HL-60/S4 (cell line): ENCODE results near the gene ERBB3.

Experiments used
- in situ Hi-C: fragments of 300-500 bp; cut with MboI; formaldehyde crosslinking; loops from 2 replicates; pipeline ENCODE4 v1.14.3; 2022; ENCODE audit warnings: low sequenced_read_pairs

Gene ERBB3

DNA sequence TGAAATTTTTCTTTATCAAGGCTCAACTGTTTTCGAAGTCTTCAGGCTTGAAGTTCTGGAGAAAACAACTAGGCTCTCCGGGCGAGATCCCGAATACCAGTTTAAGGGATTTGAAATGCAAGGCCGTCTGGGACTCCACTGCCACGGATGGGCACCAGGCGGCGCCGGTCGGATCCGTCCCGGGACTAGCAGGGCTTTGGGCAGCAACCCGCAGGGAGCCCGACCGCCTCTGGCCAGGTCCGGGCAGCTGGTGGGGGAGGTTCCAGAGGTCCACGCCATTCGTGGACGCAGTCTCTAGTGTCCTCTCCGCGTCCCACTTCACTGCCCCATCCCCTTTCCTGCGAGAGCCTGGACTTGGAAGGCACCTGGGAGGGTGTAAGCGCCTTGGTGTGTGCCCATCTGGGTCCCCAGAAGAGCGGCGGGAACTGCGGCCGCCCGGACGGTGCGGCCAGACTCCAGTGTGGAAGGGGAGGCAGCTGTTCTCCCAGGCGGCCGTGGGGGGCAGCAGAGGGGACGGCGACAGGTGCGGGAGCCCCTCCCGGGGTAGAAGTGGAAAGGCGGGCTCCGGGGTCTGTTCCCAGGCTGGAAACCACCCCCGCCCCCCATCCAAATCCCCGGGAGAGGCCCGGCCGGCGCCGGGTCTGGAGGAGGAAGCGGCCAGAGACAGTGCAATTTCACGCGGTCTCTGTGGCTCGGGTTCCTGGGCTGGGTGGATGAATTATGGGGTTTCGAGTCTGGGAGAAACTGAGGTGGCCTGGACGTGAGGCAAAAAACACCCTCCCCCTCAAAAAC is 838 bp upstream of the ERBB3 start:
- in situ Hi-C loops: no loop called here

GRCh38 chr12:56080556-56081138 is 682 bp downstream of the ERBB3 start:
- in situ Hi-C loops: no loop called here

DNA sequence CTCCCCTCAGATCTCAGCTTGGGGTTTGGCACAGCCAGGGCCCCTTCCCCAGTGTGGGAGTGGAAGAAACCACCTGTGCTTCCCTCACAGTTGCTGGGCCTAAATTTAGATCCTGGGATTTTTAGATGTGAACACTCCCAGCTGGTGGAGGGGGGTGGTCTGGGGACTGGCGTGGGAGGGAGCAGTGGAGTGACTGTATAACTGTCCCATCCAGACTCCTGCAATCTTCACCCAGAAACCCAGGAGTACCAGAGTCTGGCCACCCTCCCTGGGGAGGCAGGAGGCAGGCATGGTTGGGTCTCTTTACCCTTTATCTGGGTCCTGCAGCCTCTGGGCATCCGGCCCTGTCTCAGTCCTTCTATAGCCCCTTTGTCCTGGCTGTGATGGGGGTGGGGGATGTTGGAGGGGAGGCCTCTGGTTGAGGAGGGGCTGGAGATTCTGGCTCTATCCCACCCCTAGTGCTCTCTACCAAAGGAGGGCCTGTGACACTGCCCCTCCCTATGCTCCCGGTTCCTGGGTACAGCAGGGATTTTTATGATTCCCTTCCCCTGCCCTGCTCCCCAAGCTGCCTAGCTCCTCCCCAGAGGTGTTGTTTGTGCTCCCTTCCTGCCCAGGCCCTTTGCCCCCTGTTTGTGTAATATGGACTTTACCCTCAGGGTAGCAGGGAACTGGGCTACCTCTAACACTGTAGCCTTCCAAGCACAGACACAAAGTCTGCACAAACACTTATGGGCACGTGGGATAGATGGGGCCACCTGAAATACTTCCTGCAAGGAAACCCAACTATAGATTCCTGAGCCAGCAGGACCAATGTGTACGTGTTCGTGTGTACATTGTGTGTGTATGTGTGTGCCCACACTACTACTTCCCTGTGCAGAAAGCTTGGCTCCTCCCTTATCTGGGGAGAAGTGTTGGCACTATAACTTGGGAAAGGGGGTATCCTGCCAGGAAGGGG is 1.7 kb downstream of the ERBB3 start:
- in situ Hi-C loops: no loop called here

GRCh38 chr12:56082382-56082781 is 2.4 kb downstream of the ERBB3 start:
- in situ Hi-C loops: no loop called here

DNA sequence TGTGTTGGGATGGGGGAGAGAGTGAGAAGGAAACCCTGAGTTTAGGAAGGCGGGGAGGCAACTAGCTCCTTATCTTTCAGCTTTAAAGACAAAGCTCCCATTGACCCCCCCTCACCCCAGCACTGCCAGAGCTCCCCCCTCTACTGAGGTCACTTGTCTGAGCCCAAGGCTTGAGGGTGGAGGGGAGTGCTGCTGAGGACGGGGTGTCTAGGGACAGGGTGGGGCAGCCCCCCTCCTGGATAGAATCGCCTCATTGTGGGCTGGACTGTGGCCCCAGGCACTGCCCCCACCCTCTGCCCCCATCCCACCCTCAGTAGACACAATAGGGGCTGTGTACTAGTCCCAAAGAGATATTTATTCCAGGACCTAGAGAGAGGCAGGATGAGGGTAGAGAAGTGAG is 3.0 kb downstream of the ERBB3 start:
- in situ Hi-C loops: no loop called here

GRCh38 chr12:56084958-56085543 is 5.1 kb downstream of the ERBB3 start:
- in situ Hi-C loops: no loop called here

GRCh38 chr12:56086096-56086495 is 6.1 kb downstream of the ERBB3 start:
- in situ Hi-C loops: no loop called here

- in situ Hi-C loops: no loop called here
Observed at GRCh38 chr12:56086608-56087007, 6.6 kb downstream of the ERBB3 start.

DNA sequence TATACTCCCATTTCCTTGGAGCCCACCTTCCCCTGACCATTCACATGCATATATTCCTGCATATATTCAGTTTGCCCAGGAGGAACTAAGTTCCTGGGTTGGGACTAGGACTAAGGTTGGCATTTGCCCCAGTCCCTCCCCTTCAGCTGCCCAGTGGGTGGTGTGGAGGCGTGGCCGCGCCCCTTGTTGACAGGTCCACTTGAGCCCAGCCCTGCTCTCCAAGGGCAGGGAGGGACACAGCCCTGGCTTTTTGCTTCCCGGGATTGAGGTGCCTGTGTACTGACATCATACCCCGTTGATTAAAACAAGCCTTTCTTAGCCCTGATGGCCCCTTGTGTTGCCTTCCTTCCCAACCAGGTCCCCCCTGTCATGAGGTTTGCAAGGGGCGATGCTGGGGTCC is 7.3 kb downstream of the ERBB3 start:
- in situ Hi-C loops: no loop called here

- in situ Hi-C loops: no loop called here
Observed at GRCh38 chr12:56097738-56098137, 17.8 kb downstream of the ERBB3 start.

- in situ Hi-C loops: no loop called here
Observed at GRCh38 chr12:56098592-56098991, 18.6 kb downstream of the ERBB3 start.

- in situ Hi-C loops: no loop called here
Observed at GRCh38 chr12:56099787-56100186, 19.8 kb downstream of the ERBB3 start.

- in situ Hi-C loops: no loop called here
Observed at GRCh38 chr12:56101045-56101444, 21.1 kb downstream of the ERBB3 start.

GRCh38 chr12:56102683-56103065 is 22.7 kb downstream of the ERBB3 start:
- in situ Hi-C loops: no loop called here

DNA sequence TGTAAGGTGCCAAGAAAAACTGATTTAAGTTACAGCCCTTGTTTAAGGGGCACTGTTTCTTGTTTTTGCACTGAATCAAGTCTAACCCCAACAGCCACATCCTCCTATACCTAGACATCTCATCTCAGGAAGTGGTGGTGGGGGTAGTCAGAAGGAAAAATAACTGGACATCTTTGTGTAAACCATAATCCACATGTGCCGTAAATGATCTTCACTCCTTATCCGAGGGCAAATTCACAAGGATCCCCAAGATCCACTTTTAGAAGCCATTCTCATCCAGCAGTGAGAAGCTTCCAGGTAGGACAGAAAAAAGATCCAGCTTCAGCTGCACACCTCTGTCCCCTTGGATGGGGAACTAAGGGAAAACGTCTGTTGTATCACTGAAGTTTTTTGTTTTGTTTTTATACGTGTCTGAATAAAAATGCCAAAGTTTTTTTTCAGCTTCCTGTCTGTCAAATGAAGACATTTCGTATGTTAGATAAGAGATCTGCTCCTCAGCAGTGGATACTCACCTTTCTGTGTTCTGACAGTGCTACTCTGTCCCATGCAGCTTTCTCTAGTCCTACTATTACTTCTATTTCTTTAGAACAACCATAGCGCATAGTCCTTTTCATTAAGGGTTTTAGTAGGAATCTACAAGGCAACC is 23.2 kb downstream of the ERBB3 start:
- in situ Hi-C loops: no loop called here

DNA sequence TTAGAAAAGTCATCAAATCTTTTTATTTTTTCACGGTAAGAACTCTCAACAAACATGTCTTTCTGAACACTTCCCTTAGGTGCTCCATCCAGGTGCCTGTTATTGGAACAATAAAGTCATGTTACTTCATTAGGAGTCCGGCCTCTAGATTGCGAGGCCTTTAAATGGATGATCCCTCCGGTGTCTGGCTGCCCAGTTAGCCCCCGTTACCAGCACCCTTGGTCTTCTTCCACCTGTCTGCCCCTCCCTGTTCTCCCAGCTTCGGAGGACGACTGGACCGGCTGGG is 23.8 kb downstream of the ERBB3 start:
- in situ Hi-C loops: no loop called here

GRCh38 chr12:56104109-56104814 is 24.3 kb downstream of the ERBB3 start, which contains the start of gene PA2G4:
PA2G4 (plus strand) TSS chr12:56104559; CDS start chr12:56104738, 179 bp downstream.
- in situ Hi-C loops: no loop called here

DNA sequence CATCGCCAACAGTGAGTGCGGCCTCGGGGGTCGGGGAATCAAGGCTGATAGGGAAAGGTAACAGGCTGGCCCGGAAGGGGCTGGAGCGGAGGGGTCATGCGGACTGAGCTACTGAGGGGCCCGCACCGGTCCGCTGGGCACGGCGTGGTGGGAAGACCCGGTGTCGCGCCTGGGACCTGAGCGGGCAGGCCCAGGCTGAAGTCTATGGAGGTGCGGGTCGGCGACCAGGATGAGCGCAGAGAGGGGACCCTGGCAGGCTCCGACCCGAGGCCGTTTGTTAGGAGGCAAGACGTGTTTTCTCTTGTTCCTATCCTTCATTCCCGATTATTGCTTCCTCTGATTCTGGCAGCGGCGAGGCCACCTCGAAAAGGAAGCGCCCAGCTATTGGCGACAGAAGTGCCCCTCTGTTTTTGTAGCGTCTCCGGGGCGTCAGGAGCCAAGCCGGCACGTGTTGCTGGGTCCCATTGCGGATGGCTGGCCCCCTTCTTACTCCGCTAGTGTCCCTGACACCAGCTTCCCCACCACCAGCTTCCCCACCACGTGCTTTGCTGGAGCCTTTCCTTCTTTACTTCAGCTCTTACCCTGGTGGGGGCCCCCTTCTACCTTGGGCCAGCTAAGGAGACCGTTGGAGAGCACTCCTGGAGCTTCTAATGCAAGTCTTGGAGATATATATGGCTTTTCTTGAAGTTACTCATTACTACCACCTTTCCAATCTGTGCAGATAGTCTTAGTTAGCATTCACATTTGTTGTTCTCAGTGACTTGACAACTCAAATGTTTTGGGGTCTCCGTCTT is 25.0 kb downstream of the ERBB3 start:
- in situ Hi-C loops: no loop called here

GRCh38 chr12:56105609-56105902 is 25.6 kb downstream of the ERBB3 start:
- in situ Hi-C loops: no loop called here

- in situ Hi-C loops: no loop called here
Observed at GRCh38 chr12:56107242-56107641, 27.3 kb downstream of the ERBB3 start.
